22Rv1 (cell line): Measurements from ENCODE around the gene NFKB1.

Source experiments
- CTCF ChIP-seq: fragments of 450-650 bp; IDR thresholded peaks from 2 replicates; pipeline ENCODE4 v1.5.1; 2017; ENCODE audit warnings: mild to moderate bottlenecking
- ZFX ChIP-seq: fragments of 450-650 bp; IDR thresholded peaks from 2 replicates; pipeline ENCODE4 v1.6.1; 2017; ENCODE audit warnings: antibody characterized with exemption, borderline replicate concordance

GRCh38 chr4:102610476-102610875 is 109.3 kb downstream of the NFKB1 start:
- TF ChIP-seq CTCF = no peak
- TF ChIP-seq ZFX = no peak
